Stimulated activated CD4-positive, alpha-beta T cell treated with anti-CD3 and anti-CD28 coated beads, TNF-alpha, amount 100 ng/mL, for 48 hours (primary cell): ENCODE results near the gene TIE1.
A peak's percentile ranks its signal among the peaks of the same experiment; 100 is the strongest.

ENCODE experiments used
- DNase-seq, 3 donors: peaks; one replicate each; pipeline ENCODE4 v3.0.0-alpha.2; 2020; ENCODE audit warnings: low read depth in 3 of 3

TIE1 gene

GRCh38 chr1:43338001-43338400 lies 37.2 kb downstream of the TIE1 start:
- DNase-seq: no peak

- no peak for DNase-seq
These were observed 38.9 kb downstream of the TIE1 start for GRCh38 chr1:43339584-43340232.

GRCh38 chr1:43340559-43340958 lies 39.8 kb downstream of the TIE1 start:
- no peak for DNase-seq

- no peak for DNase-seq
These were observed 43.6 kb downstream of the TIE1 start for GRCh38 chr1:43344267-43344850.

GRCh38 chr1:43345120-43345519 lies 44.3 kb downstream of the TIE1 start:
- no peak for DNase-seq

GRCh38 chr1:43346636-43347035 lies 45.9 kb downstream of the TIE1 start:
- no peak for DNase-seq

- no peak for DNase-seq
These were observed 47.6 kb downstream of the TIE1 start for GRCh38 chr1:43348343-43348808.

GRCh38 chr1:43348809-43349593 lies 48.2 kb downstream of the TIE1 start:
- DNase-seq: peak in 1 of 3 donors; percentile 51

- no peak for DNase-seq
These were observed 49.0 kb downstream of the TIE1 start for GRCh38 chr1:43349594-43350306.

GRCh38 chr1:43350976-43351375 lies 50.2 kb downstream of the TIE1 start:
- DNase-seq: no peak

- DNase-seq: no peak
These were observed 50.9 kb downstream of the TIE1 start for GRCh38 chr1:43351421-43352350.

GRCh38 chr1:43352351-43352705 lies 51.5 kb downstream of the TIE1 start:
- no peak for DNase-seq

- no peak for DNase-seq
These were observed 52.1 kb downstream of the TIE1 start for GRCh38 chr1:43352881-43353280.

- DNase-seq: no peak
These were observed 53.7 kb downstream of the TIE1 start for GRCh38 chr1:43354471-43354870.

- DNase-seq: no peak
These were observed 54.2 kb downstream of the TIE1 start for GRCh38 chr1:43354936-43355335.

GRCh38 chr1:43357251-43357650 lies 56.5 kb downstream of the TIE1 start:
- no peak for DNase-seq

GRCh38 chr1:43358121-43358745 lies 57.5 kb downstream of the TIE1 start:
- DNase-seq: no peak

- DNase-seq: peak; percentile 98 to 99 (median 98)
These were observed 58.2 kb downstream of the TIE1 start, which contains the start of gene CDC20 for GRCh38 chr1:43358746-43359693. Gene CDC20 (plus strand): TSS chr1:43358981. CDS start chr1:43359216, 235 bp downstream.

GRCh38 chr1:43359696-43360095 lies 58.9 kb downstream of the TIE1 start:
- DNase-seq: no peak
